GM15510 (cell line): ENCODE data around the gene CLCN7.

ENCODE experiments used
- POLR2A ChIP-seq: IDR thresholded peaks from 3 replicates; pipeline ENCODE4 v1.6.1; 2011; ENCODE audit warnings: borderline replicate concordance; ENCODE audit not compliant: insufficient read length; ENCODE audit errors: extremely low read depth

Gene CLCN7

GRCh38 chr16:1464196-1464893 is 10.5 kb downstream of the CLCN7 start:
- TF ChIP-seq POLR2A = no peak

- no peak for TF ChIP-seq POLR2A
These were observed 13.7 kb downstream of the CLCN7 start for GRCh38 chr16:1461146-1461545.

GRCh38 chr16:1460602-1461138 is 14.2 kb downstream of the CLCN7 start:
- no peak for TF ChIP-seq POLR2A

GRCh38 chr16:1459967-1460366 is 14.9 kb downstream of the CLCN7 start:
- TF ChIP-seq POLR2A = no peak

- no peak for TF ChIP-seq POLR2A
These were observed 15.9 kb downstream of the CLCN7 start for GRCh38 chr16:1458977-1459341.

GRCh38 chr16:1458336-1458976 is 16.4 kb downstream of the CLCN7 start:
- no peak for TF ChIP-seq POLR2A

DNA sequence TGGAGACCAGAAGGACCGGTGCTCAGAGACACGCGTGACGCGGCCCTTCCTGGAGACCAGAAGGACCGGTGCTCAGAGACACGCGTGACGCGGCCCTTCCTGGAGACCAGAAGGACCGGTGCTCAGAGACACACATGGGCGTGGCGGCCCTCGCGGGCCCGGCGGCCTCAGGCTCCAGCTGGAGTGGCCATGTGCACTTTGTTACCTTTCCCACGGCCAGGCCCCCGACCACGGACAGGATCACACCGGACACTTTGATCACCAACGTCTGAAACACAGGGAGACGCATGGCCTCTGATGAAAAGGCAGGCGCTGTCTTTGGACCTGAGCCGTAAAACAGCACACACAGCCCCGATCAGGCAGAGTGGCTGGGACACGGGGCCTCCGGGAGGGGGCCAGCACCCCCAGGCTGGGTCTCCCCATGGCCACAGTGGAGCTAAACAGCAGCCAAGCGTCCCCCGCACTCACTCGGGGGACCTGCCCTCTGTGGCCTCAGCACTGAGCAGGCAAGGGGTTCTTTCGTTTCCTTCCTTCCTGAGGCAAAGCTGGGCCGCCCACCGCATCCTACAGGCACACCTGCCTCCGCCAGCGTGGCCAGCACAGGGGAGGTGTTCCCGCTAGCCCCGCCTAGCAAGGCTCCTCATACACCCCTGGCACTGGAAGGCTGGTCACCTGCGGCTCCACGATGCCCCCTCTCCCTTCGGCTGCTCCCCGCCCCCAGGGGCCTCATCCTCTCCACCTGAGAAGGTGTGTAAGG is 17.2 kb downstream of the CLCN7 start:
- no peak for TF ChIP-seq POLR2A

DNA sequence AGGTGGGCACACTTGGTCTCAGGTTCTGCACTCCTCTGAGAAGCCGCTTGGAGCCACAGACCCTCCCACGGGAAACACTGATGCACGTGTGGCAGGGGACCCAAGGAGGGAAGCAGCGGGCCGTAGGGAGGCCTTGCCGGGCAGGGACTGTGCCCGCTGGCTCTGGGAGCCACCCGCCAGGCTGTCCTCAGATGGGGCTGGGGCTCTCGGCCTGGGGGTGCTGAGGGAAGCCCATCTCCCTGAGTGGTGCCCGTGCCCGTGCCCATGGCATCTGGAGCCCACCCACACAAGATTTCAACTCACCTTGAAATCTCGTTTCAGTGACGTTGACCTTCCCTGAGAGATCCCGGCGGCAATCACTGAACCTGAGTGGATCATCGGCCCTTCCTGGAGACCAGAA is 17.9 kb downstream of the CLCN7 start:
- no peak for TF ChIP-seq POLR2A

- no peak for TF ChIP-seq POLR2A
These were observed 19.3 kb downstream of the CLCN7 start for GRCh38 chr16:1455190-1456171.

DNA sequence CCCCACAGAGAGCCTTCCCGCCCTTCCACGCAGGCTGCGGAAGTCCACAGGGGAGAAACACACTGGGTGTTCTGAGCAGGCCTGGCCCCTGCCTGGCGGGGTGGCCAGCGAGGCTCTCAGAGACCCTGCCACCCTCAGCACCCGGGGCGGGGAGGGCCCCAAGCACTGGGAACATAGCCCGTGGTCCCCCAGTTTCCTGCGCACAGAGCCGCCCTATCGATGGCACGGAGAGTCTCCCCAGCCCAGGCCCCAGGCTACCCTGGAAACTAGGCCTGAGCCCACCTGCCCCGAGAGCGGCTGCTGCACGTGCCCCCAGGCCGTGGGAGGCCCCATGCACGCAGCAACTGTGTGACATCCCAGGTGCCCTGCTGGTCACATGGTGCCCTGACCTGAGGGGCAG is 20.3 kb downstream of the CLCN7 start:
- no peak for TF ChIP-seq POLR2A

GRCh38 chr16:1453316-1453715 is 21.5 kb downstream of the CLCN7 start:
- TF ChIP-seq POLR2A = no peak

DNA sequence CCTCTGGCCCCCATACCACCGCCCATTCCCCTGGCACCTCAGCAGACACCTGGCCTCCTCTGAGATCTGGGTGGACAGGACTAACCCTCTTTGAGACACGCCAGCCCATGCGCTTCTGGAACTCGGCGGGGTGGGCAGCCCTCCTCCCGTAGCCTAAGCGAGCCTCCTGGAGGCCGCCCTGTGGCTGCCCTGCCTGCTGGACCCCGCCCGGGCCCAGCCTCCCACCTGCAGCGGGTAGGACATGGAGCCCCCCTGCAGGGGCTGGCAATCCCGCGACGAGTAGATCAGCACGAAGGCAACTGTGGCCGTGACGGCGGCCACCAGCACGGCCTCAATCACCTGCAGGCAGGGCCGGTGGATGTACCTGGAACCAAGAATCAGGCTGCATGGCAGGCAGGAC is 22.3 kb downstream of the CLCN7 start:
- TF ChIP-seq POLR2A = no peak

DNA sequence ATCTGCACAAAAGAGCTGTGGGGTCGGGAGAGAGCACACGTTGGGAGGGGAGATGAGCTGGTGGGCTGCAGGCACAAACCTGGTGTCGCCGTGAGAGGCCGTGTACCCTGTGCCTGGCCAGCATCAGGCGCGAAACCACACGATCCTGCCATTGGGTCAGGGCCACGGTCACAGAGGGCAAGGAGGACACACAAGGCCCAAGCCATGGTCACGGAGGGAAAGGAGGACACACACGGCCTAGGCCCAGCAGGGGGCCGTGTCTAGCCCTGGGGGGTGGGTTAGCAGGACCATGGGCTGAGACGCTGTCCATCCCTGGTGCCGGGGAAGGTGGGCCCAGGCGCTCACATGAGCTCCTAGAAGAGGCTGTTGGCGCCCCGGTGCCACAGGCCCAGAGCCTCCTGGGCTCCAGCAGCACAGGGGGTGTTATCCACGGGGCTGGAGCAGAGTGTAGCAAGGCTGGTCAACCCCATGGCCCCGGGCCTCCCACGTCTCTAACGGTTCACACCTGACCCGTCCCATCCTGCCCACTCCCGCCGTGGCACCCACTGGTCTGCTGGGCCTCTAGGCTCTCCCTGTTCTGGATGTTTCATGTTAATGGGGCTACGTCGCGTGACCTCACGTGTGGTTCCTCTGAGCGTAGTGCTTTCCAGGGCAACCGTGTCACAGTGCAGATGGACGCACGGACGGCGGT is 23.0 kb downstream of the CLCN7 start:
- no peak for TF ChIP-seq POLR2A

GRCh38 chr16:1450841-1451240 is 24.0 kb downstream of the CLCN7 start:
- TF ChIP-seq POLR2A = no peak

GRCh38 chr16:1450218-1450617 is 24.6 kb downstream of the CLCN7 start:
- TF ChIP-seq POLR2A = no peak
